GM19238 (cell line): ENCODE results near the gene MATN3.
"Not testable (repeated sequence)": the region's sequence is repeated elsewhere in the genome, so short reads cannot be mapped to it uniquely, and the experiment has no call there.

Experiments
- DNase-seq: peaks from one replicate; pipeline ENCODE4 v3.0.0; 2011; ENCODE audit warnings: low spot score; ENCODE audit not compliant: insufficient read length

MATN3 gene

GRCh38 chr2:20012282-20013125 lies at the start of gene MATN3:
Gene MATN3 (minus strand): TSS chr2:20012668. CDS start chr2:20012631, 37 bp downstream.
- DNase-seq = no peak

- no peak for DNase-seq
Observed at GRCh38 chr2:20061940-20062339, 49.5 kb upstream of the MATN3 start.

- no peak for DNase-seq
Observed at GRCh38 chr2:20061476-20061875, 49.0 kb upstream of the MATN3 start.

- DNase-seq = no peak
Observed at GRCh38 chr2:20060106-20060505, 47.6 kb upstream of the MATN3 start.

GRCh38 chr2:20057268-20057667 lies 44.8 kb upstream of the MATN3 start:
- no peak for DNase-seq

- no peak for DNase-seq
Observed at GRCh38 chr2:20054931-20055330, 42.5 kb upstream of the MATN3 start.

GRCh38 chr2:20054119-20054518 lies 41.7 kb upstream of the MATN3 start:
- DNase-seq = no peak

GRCh38 chr2:20052861-20053281 lies 40.4 kb upstream of the MATN3 start:
- DNase-seq = no peak

- DNase-seq = no peak
Observed at GRCh38 chr2:20052229-20052851, 39.9 kb upstream of the MATN3 start.

- peak; percentile 94 for DNase-seq
Observed at GRCh38 chr2:20051532-20052228, 39.2 kb upstream of the MATN3 start, which contains the start of gene LAPTM4A. Gene LAPTM4A (minus strand): TSS chr2:20051628. CDS start chr2:20051520, 108 bp downstream.

- peak; percentile 21 for DNase-seq
Observed at GRCh38 chr2:20050646-20051531, 38.4 kb upstream of the MATN3 start.

- DNase-seq = no peak
Observed at GRCh38 chr2:20050104-20050645, 37.7 kb upstream of the MATN3 start.

- no peak for DNase-seq
Observed at GRCh38 chr2:20049637-20050036, 37.2 kb upstream of the MATN3 start.

- no peak for DNase-seq
Observed at GRCh38 chr2:20048488-20049448, 36.3 kb upstream of the MATN3 start.

GRCh38 chr2:20045712-20046292 lies 33.3 kb upstream of the MATN3 start:
- DNase-seq = not testable (repeated sequence)

GRCh38 chr2:20044778-20045177 lies 32.3 kb upstream of the MATN3 start:
- no peak for DNase-seq

- DNase-seq = no peak
Observed at GRCh38 chr2:20042531-20042930, 30.1 kb upstream of the MATN3 start.

GRCh38 chr2:20040489-20041172 lies 28.2 kb upstream of the MATN3 start:
- DNase-seq = no peak

GRCh38 chr2:20037660-20038059 lies 25.2 kb upstream of the MATN3 start:
- no peak for DNase-seq
